Activated naive CD8-positive, alpha-beta T cell (primary cell): Measurements from ENCODE around the gene OR10H3.
"Not testable (repeated sequence)": the region's sequence is repeated elsewhere in the genome, so short reads cannot be mapped to it uniquely, and the experiment has no call there.

Experiments
- H3K27ac Mint-ChIP-seq: one replicate; pipeline ENCODE4 v1.8.0; 2021; ENCODE audit warnings: mixed read lengths
- H3K27me3 Mint-ChIP-seq: one replicate; pipeline ENCODE4 v1.8.0; 2021; ENCODE audit warnings: mixed read lengths
- H3K36me3 Mint-ChIP-seq: one replicate; pipeline ENCODE4 v1.8.0; 2021; ENCODE audit warnings: mixed read lengths
- H3K4me1 Mint-ChIP-seq: one replicate; pipeline ENCODE4 v1.8.0; 2021; ENCODE audit warnings: low read depth, mixed read lengths
- H3K4me3 Mint-ChIP-seq: one replicate; pipeline ENCODE4 v1.8.0; 2021; ENCODE audit warnings: mild to moderate bottlenecking, mixed read lengths
- H3K9me3 Mint-ChIP-seq: one replicate; pipeline ENCODE4 v1.8.0; 2021; ENCODE audit warnings: low read depth, mixed read lengths

The OR10H3 gene

DNA sequence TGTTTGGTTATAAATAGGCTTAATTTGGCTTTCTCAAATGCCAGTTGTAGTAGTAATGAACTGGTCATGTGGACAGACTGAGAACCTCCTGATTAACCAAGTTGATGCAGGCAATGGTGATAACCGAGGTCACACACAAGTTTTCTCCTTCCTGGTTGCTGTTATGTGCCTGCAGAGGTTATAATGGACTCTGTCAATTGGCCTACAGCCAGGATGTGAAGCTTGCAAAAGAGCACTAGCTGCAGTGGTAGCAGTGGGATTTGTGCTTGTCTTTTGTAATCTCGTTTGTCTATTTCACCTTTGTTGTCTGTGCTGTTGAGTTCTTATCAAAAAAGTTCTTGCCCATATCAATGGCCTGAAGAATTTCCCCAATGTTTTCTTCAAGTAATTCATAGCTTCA lies 20.6 kb downstream of the OR10H3 start:
- no peak overlapping the region for H3K4me3 Mint-ChIP-seq
- H3K27me3 Mint-ChIP-seq: peaks cover 37% of the 10 kb centered on the region
- no peaks in the 10 kb centered on the region for H3K36me3 Mint-ChIP-seq
- peaks cover 7% of the 10 kb centered on the region for H3K9me3 Mint-ChIP-seq
- no peak overlapping the region for H3K27ac Mint-ChIP-seq
- peaks cover 2% of the 10 kb centered on the region for H3K4me1 Mint-ChIP-seq

DNA sequence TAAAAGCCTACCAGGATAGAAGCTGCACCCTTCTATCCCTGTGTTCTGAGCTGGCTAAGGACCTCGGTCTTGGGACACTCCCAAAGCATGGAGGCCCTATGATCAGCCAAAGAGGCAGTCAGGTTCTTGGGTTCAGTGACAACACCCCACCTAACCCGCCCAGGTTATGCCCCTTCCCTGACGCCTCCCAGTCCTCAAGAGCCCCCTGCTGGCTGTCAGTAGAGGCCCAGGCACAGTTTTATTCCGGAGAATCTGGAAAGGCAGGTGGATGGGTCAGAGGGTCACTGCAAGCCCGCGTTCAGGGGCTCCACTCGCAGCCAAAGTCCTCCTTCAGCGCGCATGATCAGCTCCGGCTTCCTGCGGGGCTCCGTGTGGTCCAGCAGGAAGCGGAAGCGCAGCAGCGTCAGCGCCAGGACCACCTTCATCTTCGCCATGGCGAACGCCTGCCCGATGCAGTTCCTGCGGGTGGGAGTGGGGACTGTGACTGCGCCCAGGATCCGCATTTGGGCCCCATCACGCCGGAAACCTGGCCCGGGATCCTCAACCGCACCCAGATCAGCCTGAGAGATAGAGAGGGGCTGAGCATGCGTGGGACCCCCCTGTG lies 22.3 kb downstream of the OR10H3 start:
- H3K4me1 Mint-ChIP-seq: peaks cover 2% of the 10 kb centered on the region
- no peak overlapping the region for H3K27ac Mint-ChIP-seq
- H3K36me3 Mint-ChIP-seq: no peaks in the 10 kb centered on the region
- H3K9me3 Mint-ChIP-seq: peaks cover 7% of the 10 kb centered on the region
- peak overlapping the region; percentile 31 for H3K4me3 Mint-ChIP-seq
- H3K27me3 Mint-ChIP-seq: peaks cover 38% of the 10 kb centered on the region

DNA sequence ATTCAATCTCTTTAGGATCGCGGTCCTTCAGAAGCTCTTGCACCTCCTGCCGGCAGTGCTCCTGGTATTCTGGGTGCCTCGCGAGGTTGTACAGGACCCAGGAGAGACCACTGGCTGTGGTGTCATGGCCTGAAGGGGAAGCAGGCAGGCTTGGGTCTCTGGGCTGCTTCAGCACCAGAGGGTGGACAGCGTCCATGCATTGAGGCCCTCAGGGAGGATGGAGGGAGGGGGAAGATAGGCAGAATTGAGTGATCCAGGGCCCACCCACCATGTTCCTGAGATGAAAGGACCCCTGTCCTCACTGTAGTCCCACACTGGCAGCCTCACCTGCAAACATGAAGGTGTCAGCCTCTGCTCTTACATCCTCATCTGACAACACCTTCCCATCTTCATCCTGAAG lies 31.8 kb downstream of the OR10H3 start:
- H3K27me3 Mint-ChIP-seq: peaks cover 27% of the 10 kb centered on the region
- no peaks in the 10 kb centered on the region for H3K4me1 Mint-ChIP-seq
- peaks cover 3% of the 10 kb centered on the region for H3K36me3 Mint-ChIP-seq
- H3K4me3 Mint-ChIP-seq: no peak overlapping the region
- H3K9me3 Mint-ChIP-seq: no peaks in the 10 kb centered on the region
- no peak overlapping the region for H3K27ac Mint-ChIP-seq

DNA sequence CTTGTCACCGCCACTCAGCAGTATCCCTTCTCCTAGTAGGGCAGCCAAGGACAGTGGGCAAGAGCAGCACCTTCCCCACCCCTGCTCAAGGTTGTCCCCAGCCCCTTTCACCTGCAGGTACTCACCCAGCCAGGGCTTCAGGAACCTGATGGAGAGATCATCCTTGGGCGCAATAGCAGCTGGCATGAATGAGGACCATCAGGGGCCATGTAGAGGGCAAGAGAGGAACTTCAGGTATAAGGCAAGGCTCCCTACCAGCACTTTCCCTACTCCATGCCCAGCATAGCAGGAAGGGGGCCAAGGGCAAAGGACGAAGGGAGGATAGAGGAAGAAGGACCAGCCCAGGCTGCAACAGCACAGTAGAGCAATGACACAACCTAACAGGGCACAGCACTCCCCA lies 36.4 kb downstream of the OR10H3 start:
- not testable (repeated sequence) for H3K9me3 Mint-ChIP-seq, H3K36me3 Mint-ChIP-seq, H3K4me3 Mint-ChIP-seq, H3K27ac Mint-ChIP-seq, H3K4me1 Mint-ChIP-seq
- peaks cover 28% of the 10 kb centered on the region for H3K27me3 Mint-ChIP-seq

DNA sequence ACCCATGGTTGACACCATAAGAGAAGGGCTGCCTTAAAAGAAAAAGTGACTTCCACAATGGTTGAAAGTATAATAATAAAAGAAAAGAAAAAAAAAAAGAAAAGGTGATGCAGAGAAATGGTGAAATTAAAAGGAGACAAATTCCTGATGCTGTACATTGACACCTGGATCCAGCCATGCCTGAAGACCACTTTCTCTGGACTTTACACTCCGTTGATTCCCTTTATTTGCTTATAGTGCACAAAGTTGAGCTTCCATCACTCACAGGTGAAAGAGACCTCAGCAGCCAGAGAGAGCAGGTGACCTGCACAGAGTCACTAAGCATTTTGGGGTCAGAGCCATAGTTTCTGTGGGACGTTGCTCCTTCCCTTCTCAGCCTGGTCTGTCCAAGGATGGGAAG lies 37.5 kb downstream of the OR10H3 start:
- Mint-ChIP-seq H3K36me3 (no peaks in the 10 kb centered on the region), H3K27me3 (peaks cover 24% of the 10 kb centered on the region), H3K4me1 (no peaks in the 10 kb centered on the region), H3K9me3 (no peaks in the 10 kb centered on the region), H3K27ac (no peak overlapping the region), H3K4me3 (no peak overlapping the region)

DNA sequence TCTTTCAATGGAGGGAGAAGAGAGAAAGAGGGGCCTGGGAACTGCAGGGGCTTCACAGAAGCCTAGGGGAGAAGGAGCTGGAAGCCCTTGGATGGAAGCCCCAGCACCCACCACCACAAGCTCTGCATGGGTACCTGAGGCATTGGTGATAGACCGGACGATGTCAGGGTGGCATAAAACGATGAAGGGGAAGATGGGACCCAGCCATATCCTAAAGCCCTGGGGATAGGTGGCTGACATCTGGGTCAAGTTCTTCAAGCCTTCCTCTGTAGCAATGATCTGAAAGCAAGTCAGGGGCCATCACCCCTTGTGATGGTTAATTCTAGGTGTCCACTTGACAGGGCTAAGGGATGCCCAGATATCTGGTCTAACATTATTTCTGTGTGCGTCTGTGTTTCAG lies 38.5 kb downstream of the OR10H3 start:
- Mint-ChIP-seq H3K4me1 (peaks cover 6% of the 10 kb centered on the region), H3K9me3 (no peaks in the 10 kb centered on the region), H3K4me3 (no peak overlapping the region), H3K27me3 (peaks cover 22% of the 10 kb centered on the region), H3K36me3 (no peaks in the 10 kb centered on the region), H3K27ac (no peak overlapping the region)

DNA sequence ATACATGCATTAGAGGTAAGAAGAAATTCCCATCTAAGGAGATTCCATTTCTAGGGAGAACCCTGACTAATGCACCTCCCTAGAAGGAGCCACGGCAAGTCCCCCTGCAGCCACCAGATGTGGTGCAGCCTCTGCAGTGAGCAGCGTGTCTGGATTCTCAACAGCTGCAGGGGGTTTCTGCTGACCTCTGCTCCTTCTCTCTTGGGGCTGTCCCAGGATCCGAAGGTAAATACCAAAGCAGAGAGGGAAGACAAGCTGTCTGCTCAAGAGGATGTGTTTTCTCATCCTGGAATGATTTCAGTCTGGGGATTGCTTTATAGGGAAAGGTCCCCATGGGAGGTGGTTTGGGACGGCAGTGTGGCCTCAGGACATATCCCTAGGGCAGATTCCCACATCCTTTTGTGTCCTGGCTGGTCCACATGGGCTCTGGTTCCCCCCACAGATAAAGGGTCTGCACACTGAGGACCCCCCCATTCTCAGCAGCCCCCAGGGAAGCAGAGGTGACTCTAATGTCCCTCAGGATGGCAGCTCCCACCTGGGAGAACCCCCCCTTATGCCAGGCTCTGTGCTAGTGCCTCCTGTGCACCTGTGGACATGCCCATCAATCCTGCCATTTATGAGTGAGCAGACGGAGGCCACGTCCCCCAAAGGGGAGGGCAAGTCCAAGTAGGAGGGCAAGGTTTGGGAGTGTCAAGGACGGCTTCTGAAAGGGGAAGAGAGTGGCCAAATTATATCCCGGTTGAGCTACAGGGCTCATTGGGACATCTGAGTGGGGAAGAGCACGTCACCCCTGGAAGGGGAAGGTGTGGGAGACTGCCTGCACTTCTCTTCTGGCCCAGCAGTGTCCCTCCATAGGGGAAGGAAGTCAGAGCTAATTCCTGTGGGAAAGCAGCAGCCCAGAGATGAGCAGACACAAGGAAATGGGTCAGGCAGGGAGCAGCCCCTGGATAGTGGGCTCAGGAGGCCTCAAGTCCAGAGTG lies 39.5 kb downstream of the OR10H3 start:
- Mint-ChIP-seq H3K27ac (no peak overlapping the region), H3K27me3 (peaks cover 17% of the 10 kb centered on the region), H3K9me3 (no peaks in the 10 kb centered on the region), H3K36me3 (no peaks in the 10 kb centered on the region), H3K4me1 (peaks cover 6% of the 10 kb centered on the region), H3K4me3 (no peak overlapping the region)

DNA sequence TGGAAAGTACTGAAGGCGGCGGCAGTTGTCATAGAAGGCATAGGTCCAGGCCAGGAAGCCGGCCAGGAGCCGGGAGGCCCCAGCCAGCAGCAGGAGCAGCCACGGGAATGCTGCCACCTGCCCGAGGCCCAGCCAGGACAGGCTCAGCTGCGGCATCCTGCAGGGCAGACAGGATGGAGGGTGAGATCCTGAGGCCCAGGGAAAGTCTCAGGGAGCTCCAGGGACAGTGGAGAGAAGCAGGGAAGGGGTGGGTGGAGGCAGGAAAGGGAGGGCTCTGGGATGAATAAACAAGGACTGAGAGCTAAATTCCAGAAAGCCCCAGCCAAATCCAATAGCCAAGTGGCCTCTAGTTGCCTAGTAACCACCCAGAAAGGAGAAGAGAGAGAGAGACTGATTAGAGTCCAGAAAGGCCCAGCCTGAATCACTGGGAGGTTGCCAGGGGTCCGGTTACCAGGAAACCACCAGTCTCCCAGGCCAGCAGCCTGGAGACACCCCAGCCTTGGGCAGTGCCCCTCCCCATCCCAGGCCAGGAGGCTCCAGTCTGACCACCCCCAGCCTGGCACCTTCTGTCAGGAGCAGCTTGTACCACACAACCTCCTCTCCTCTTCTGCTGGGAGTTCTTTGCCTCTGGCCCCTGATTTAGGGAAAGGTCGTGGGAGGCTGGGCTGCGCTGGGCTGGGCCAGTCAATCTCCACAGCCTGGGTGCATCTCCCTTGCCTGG lies 42.1 kb downstream of the OR10H3 start:
- Mint-ChIP-seq H3K27ac (no peak overlapping the region), H3K36me3 (no peaks in the 10 kb centered on the region), H3K4me1 (peaks cover 6% of the 10 kb centered on the region), H3K9me3 (no peaks in the 10 kb centered on the region), H3K27me3 (peaks cover 5% of the 10 kb centered on the region), H3K4me3 (no peak overlapping the region)

DNA sequence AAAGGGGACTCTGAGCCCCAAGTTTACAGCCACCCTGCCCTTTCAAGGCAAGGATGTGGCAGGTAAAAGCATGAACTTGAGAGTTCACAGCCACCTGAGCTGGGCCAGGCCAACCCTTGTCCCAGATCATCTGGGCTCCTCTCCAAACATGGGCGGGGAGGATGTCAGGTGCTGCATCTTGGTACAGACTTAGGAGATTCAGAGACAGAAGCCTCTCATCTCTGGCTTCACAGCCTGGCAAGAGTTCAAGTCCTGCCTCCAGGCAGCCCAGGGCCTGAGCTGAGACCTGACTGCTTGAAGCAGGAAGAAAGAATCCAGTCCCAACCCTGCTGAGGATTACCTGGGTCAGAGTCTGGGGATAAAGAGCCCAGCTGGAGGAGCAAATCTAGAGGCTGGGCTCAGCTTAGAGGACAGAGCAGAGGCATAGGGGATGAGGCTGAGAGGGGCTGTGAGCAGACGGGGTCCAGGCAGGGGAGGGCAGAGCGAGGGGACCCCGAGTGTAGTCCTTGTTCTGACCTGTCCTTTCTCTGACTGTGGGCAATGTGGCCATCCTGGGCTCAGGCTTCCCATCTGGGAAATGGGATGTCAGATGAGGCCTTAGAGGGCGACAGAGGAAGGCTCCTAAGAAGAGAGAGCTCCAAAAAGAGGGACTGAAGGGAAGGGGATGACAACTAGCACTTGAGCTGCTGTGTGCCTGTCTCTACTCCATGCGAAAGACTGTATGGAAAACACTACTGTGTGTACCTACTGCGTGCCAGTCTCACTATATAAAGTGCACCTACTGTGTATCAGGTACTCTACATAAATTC lies 43.0 kb downstream of the OR10H3 start:
- Mint-ChIP-seq H3K4me1 (peaks cover 6% of the 10 kb centered on the region), H3K27me3 (peaks cover 3% of the 10 kb centered on the region), H3K4me3 (no peak overlapping the region), H3K36me3 (no peaks in the 10 kb centered on the region), H3K27ac (no peak overlapping the region), H3K9me3 (no peaks in the 10 kb centered on the region)

DNA sequence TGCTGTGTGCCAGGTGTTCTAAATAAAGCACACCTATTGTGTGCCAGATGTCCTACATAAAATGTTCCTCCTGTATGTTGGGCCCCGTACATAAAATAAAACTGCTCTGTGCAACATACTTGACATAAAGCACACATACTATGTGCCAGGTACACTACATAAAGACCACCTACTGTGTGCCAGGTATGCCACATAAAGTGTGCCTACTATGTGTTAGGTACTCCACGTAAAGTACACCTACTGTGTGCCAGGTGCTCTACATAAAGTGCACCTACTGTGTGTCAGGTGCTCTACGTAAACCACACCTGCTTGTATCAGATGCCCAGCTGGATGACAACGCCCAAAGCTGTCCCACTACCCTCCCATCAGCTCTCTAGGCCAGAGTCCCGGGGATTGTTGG lies 43.9 kb downstream of the OR10H3 start:
- Mint-ChIP-seq H3K27me3 (no peaks in the 10 kb centered on the region), H3K4me1 (peaks cover 6% of the 10 kb centered on the region), H3K4me3 (no peak overlapping the region), H3K27ac (no peak overlapping the region), H3K9me3 (no peaks in the 10 kb centered on the region), H3K36me3 (no peaks in the 10 kb centered on the region)

DNA sequence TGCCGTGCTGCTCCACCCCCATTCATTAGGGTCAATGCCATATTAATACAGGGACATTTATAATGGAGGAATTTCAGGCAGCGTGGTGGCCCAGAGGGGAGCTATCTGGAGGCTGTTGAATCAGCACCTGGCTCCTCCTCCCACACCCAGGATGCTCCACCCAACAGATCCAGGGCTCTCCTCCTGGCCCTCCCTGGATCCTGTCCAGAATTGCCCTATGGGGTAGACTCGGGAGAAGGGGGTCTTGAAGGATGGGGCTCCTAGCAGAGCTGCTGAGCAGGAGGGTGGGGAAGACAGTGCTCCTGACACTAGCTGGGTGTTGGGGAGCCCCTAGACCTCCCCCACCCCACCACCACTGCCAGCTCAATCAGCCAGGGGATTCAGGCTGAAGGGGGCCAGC lies 44.4 kb downstream of the OR10H3 start:
- H3K4me3 Mint-ChIP-seq: no peak overlapping the region
- H3K9me3 Mint-ChIP-seq: no peaks in the 10 kb centered on the region
- H3K4me1 Mint-ChIP-seq: peaks cover 6% of the 10 kb centered on the region
- H3K36me3 Mint-ChIP-seq: no peaks in the 10 kb centered on the region
- no peaks in the 10 kb centered on the region for H3K27me3 Mint-ChIP-seq
- no peak overlapping the region for H3K27ac Mint-ChIP-seq

DNA sequence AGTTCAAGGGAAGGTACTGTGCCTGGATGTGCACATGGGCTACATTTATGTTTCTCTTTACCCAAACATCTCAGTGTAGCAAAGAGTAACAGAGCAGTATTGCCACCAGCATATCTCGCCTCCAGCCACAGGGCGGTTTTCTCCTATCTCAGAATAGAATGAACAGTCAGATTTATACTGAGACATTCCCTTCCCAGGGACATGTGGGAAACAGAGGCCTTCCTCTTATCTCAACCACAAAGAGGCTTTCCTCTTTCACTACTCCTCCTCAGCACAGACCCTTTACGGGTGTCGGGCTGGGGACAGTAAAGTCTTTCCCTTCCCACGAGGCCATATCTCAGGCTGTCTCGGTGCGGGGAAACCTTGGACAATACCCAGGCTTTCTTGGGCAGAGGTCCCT lies 45.1 kb downstream of the OR10H3 start:
- H3K27ac Mint-ChIP-seq, H3K27me3 Mint-ChIP-seq, H3K4me1 Mint-ChIP-seq, H3K36me3 Mint-ChIP-seq, H3K4me3 Mint-ChIP-seq, H3K9me3 Mint-ChIP-seq: not testable (repeated sequence)

DNA sequence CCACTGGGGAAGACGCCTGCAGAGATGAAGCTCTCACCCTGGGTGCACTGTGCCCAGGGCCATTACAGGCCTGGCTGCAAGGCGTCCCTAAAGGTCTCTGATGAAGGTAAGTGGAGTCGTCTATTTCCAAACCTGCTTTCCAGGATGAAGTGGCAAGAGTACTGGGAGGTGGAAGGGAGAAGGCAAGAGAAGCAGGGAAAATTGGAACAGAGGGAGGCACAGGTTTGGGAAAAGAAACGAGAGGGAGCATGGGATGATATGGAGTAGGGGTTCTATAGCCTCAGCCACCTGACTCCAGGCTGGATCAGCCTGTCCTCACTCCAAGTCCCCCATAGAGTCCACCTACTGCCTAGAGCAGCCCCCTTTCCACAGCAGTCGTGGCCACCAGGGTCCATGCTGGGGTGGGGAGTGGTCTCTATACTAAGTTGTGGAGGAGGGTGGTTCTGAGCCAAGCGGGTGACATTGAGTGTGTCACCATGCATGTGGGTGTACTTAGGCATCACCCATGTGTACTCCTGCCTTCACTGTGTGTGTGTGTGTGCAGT lies 49.9 kb downstream of the OR10H3 start, which contains the start of gene OR10H5:
OR10H5 (plus strand) TSS at position 51 of the 545 bp plus-strand sequence. CDS start 6,388 bp downstream, outside the sequence.
- Mint-ChIP-seq H3K27me3 (peaks cover 8% of the 10 kb centered on the region), H3K4me3 (no peak within 1 kb of the TSS), H3K27ac (no peak within 1 kb of the TSS), H3K36me3 (no peaks in the 10 kb centered on the region), H3K9me3 (no peaks in the 10 kb centered on the region), H3K4me1 (no peaks in the 10 kb centered on the region)

DNA sequence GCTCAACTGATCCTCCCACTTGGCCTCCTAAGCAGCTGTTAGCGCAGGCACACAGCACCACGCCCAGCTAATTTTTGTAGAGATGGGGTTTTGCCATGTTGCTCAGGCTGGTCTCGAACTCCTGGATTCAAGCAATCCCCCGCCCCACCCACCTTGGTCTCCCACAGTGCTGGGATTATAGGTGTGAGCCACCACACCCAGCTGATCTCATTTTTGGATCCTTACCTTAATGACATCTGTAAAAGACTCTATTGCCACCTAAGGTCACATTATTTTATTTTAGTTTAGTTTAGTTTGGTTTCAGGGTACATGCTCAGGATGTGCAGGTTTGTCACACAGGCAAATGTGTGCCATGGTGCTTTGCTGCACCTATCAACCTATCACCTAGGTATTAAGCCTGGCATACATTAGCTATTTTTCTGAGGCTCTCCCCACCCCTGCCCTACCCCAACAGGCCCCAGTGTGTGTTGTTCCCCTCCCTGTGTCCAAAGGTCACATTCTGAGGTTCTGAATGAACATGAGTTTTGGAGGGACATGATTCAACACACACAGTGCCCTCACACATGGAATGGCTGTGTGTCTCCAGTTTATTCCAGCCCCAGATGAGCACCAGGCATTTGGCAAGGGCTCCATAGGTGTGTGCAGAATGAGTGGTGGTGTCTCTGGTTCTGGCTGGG lies 50.9 kb downstream of the OR10H3 start:
- Mint-ChIP-seq H3K4me1 (no peaks in the 10 kb centered on the region), H3K27ac (no peak overlapping the region), H3K36me3 (no peaks in the 10 kb centered on the region), H3K4me3 (no peak overlapping the region), H3K27me3 (peaks cover 10% of the 10 kb centered on the region), H3K9me3 (no peaks in the 10 kb centered on the region)
